MM.1S (cell line): Measurements from ENCODE around the gene MEGF6.

Experiments used
- EZH2 ChIP-seq: fragments of 300-600 bp; sonication (generic); optimal IDR thresholded peaks from 2 replicates; pipeline ENCODE3; 2017; ENCODE audit warnings: low read depth, mild to moderate bottlenecking, antibody characterized with exemption, low read length, mixed read lengths
- EZH2phosphoT487 ChIP-seq: fragments of 300-600 bp; sonication (generic); IDR thresholded peaks from 2 replicates; pipeline ENCODE4 v1.6.1; 2018; ENCODE audit warnings: antibody characterized with exemption, low read length
- TF ChIP-seq, protein P1 (sequence below): fragments of 300-600 bp; sonication (generic); IDR thresholded peaks from 2 replicates; pipeline ENCODE4 v1.5.1; 2016; ENCODE audit warnings: antibody characterized with exemption, low read length, mixed read lengths

DNA sequence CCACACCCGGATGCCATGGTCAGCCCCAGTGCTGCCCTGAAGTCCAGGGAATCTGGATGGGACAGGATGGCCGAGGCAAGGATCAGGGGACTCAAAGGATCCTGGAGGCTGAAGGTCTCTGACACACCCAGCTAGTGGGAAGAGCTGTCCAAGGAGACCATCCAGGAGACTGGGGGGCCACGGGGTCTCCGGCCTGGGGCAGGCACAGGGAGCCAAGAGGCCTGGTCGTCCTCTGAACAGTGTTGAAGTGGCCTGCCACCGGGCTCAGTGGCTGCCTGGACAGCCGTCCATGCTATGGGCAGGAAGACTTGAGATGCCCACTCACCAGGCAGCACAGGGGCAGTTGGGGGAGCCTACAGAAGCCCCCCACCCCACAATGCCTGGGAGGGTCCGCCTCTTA is 41.9 kb downstream of the MEGF6 start:
- TF ChIP-seq, protein P1, sequence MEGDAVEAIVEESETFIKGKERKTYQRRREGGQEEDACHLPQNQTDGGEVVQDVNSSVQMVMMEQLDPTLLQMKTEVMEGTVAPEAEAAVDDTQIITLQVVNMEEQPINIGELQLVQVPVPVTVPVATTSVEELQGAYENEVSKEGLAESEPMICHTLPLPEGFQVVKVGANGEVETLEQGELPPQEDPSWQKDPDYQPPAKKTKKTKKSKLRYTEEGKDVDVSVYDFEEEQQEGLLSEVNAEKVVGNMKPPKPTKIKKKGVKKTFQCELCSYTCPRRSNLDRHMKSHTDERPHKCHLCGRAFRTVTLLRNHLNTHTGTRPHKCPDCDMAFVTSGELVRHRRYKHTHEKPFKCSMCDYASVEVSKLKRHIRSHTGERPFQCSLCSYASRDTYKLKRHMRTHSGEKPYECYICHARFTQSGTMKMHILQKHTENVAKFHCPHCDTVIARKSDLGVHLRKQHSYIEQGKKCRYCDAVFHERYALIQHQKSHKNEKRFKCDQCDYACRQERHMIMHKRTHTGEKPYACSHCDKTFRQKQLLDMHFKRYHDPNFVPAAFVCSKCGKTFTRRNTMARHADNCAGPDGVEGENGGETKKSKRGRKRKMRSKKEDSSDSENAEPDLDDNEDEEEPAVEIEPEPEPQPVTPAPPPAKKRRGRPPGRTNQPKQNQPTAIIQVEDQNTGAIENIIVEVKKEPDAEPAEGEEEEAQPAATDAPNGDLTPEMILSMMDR = no peak
- TF ChIP-seq EZH2 (no peak), EZH2phosphoT487 (no peak)
